Prostate gland (tissue), 2 donors: ENCODE results near the gene SLC17A8. TPM values are rescaled to one million over a fixed set of nuclear protein-coding genes. Genes with fewer than 3 reads are reported as not detected.
"Not testable (repeated sequence)": the region's sequence is repeated elsewhere in the genome, so short reads cannot be mapped to it uniquely, and the experiment has no call there.

ENCODE experiments used
- DNase-seq: peaks from one replicate; pipeline ENCODE4 v3.0.0-alpha.2; 2019; ENCODE audit warnings: low spot score
- H3K27ac ChIP-seq, 2 donors: fragments of 200-600 bp; sonication (generic); 2 replicates each; pipeline ENCODE4 v1.5.1; 2017 to 2019
- H3K27me3 ChIP-seq: fragments of 200-600 bp; sonication (generic); replicated peaks from 2 replicates; pipeline ENCODE4 v1.5.1; 2019; ENCODE audit not compliant: insufficient read depth
- H3K36me3 ChIP-seq, 2 donors: fragments of 200-600 bp; sonication (generic); 1 replicate in 1 of 2; 2 replicates in 1 of 2; pipeline versions ENCODE4 v1.5.1 to v1.8.1; 2017 to 2019
- H3K4me1 ChIP-seq: fragments of 200-600 bp; sonication (generic); replicated peaks from 2 replicates; pipeline ENCODE4 v1.5.1; 2019
- H3K4me3 ChIP-seq, 2 donors: fragments of 200-600 bp; sonication (generic); 2 replicates each; pipeline ENCODE4 v1.5.1; 2017 to 2019
- H3K9me3 ChIP-seq: fragments of 200-600 bp; sonication (generic); 2 replicates; pipeline ENCODE4 v1.5.1; 2017
- CTCF ChIP-seq, 4 experiments: fragments of 200-600 bp in 2 of 4; fragments of 450-650 bp in 2 of 4; sonication (generic) in 2 of 4; IDR thresholded peaks; 1 replicate in 3 of 4; 2 replicates in 1 of 4; pipeline ENCODE4 v1.5.1; 2016 to 2019; ENCODE audit warnings: antibody characterized with exemption in 4 of 4, mild to moderate bottlenecking in 2 of 4, moderate library complexity in 2 of 4
- POLR2A ChIP-seq: fragments of 450-650 bp; IDR thresholded peaks from one replicate; pipeline ENCODE4 v1.6.1; 2016; ENCODE audit warnings: antibody characterized with exemption, mild to moderate bottlenecking
- POLR2AphosphoS5 ChIP-seq: sonication (generic); formaldehyde crosslinking; IDR thresholded peaks from one replicate; pipeline ENCODE4 v1.6.1; 2017; ENCODE audit warnings: antibody characterized with exemption
- WGBS: methylation state at CpG from one replicate; pipeline ENCODE4 v1.1.5; 2018; 5-methylcytosine and 5-hydroxymethylcytosine counted together
- intact Hi-C: fragments of 100-400 bp; cut with DNase I; formaldehyde crosslinking; loops from one replicate; pipeline ENCODE4 v1.14.2; 2022
- total RNA-seq, 2 donors: library from RNA; depleted of rRNA; stranded (reverse); fragments of >200 nt; gene quantifications; one replicate each; pipeline ENCODE4 v1.1.0, GENCODE V29; 2016

Gene SLC17A8
- total RNA-seq, 2 donors from 2014 or later: not detected

- Histone ChIP-seq H3K4me3 (no peak overlapping the region), H3K36me3 (no peaks in the 10 kb centered on the region), H3K9me3 (no peaks in the 10 kb centered on the region), H3K27me3 (no peaks in the 10 kb centered on the region), H3K27ac (no peak overlapping the region), H3K4me1 (no peaks in the 10 kb centered on the region)
- TF ChIP-seq POLR2AphosphoS5 (no peak), POLR2A (no peak), CTCF (IDR thresholded peaks at IDR 0.05) (no peak)
- DNase-seq: no peak
- intact Hi-C loops: no loop called here
These were observed 17.8 kb upstream of the SLC17A8 start for GRCh38 chr12:100339071-100339470.

GRCh38 chr12:100342897-100343296 lies 14.0 kb upstream of the SLC17A8 start:
- H3K4me1 ChIP-seq, H3K27me3 ChIP-seq, H3K9me3 ChIP-seq, H3K36me3 ChIP-seq, DNase-seq, H3K27ac ChIP-seq, H3K4me3 ChIP-seq: not testable (repeated sequence)
- 100% methylated on average over 2 of the region's 2 CpGs for WGBS
- intact Hi-C loops: loop anchor here (10.0 kb wide), 1 partner anchor 392 kb away; no protein-coding TSS in a partner anchor

DNA sequence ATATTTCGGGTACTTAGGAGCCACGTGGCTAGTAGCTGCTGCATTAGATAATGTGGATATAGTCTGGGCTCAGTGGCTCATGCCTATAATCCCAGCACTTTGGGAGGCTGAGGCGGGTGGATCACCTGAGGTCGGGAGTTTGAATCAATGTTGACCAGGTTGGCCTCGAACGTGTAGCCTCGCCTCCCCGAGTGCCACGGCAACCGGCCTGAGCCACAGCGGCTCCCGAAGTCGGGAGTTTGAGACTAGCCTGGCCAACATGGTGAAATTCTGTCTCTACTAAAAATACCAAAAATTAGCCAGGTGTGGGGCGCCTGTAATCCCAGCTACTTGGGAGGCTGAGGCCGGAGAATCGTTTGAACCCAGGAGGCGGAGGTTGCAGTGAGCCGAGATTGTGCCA lies 12.5 kb upstream of the SLC17A8 start:
- H3K4me3 ChIP-seq, H3K27me3 ChIP-seq, H3K4me1 ChIP-seq, H3K9me3 ChIP-seq, H3K36me3 ChIP-seq, DNase-seq, H3K27ac ChIP-seq: not testable (repeated sequence)
- intact Hi-C loops: loop anchor here (10.0 kb wide), 1 partner anchor 390 kb away; no protein-coding TSS in a partner anchor
- WGBS: 95% methylated on average over 18 of the region's 18 CpGs

GRCh38 chr12:100345020-100345767 lies 11.7 kb upstream of the SLC17A8 start:
- intact Hi-C loops: loop anchor here (10.0 kb wide), 1 partner anchor 390 kb away; no protein-coding TSS in a partner anchor
- Histone ChIP-seq H3K27ac (no peak overlapping the region), H3K4me1 (no peaks in the 10 kb centered on the region), H3K36me3 (no peaks in the 10 kb centered on the region), H3K4me3 (no peak overlapping the region), H3K9me3 (no peaks in the 10 kb centered on the region), H3K27me3 (no peaks in the 10 kb centered on the region)
- no peak for TF ChIP-seq POLR2A
- WGBS: 45% methylated on average over 1 of the region's 1 CpG
- no peak for DNase-seq

- Histone ChIP-seq H3K36me3 (no peaks in the 10 kb centered on the region), H3K4me3 (no peak overlapping the region), H3K4me1 (no peaks in the 10 kb centered on the region), H3K27me3 (no peaks in the 10 kb centered on the region), H3K27ac (no peak overlapping the region), H3K9me3 (no peaks in the 10 kb centered on the region)
- no peak for DNase-seq
- intact Hi-C loops: loop anchor here (10.0 kb wide), 1 partner anchor 388 kb away; no protein-coding TSS in a partner anchor
- TF ChIP-seq CTCF (IDR thresholded peaks at IDR 0.05) (no peak), POLR2A (no peak), POLR2AphosphoS5 (no peak)
- 77% methylated on average over 3 of the region's 3 CpGs for WGBS
These were observed 10.2 kb upstream of the SLC17A8 start for GRCh38 chr12:100346660-100347059.

DNA sequence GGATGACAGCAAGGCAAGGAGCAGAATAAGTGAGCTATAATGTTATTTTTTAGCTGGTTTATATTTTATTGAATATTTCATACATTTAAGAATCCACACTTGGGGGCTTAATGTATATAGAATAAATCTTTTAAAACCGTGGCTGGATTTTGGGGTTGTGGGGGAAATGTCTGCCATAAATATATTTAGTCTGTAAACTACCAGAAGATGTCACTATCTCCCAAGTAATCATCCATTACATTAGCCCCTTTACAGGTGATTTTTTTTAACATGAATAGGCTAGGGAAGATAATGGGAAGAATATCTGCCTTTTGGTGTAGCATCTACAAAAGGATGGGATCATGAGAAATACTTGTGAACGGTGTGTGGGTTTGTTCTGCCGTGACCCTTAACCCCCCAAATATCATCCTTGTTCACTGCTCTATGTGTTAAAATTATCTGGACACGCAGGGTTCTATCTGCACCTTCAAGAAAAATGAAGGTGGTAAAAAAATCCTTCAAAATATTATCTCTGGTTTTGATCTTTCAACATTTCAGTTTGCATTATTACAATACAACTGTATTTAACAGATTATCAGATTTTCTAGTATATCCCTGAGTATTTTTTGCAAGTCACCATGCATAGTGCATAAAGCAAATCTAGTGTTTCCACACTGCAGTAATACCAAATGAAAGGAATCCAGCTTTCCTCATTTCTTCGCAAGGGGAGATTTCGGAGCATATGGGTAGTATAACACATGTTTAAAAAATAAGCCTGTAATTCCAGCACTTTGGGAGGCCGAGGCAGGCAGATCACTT lies 8.0 kb upstream of the SLC17A8 start:
- no peak for DNase-seq
- Histone ChIP-seq H3K36me3 (no peaks in the 10 kb centered on the region), H3K4me3 (no peak overlapping the region), H3K27ac (no peak overlapping the region), H3K27me3 (no peaks in the 10 kb centered on the region), H3K9me3 (no peaks in the 10 kb centered on the region), H3K4me1 (no peaks in the 10 kb centered on the region)
- intact Hi-C loops: loop anchor here (10.0 kb wide), 1 partner anchor 386 kb away; no protein-coding TSS in a partner anchor
- WGBS: 70% methylated on average over 7 of the region's 7 CpGs
- TF ChIP-seq CTCF (IDR thresholded peaks at IDR 0.05) (peak in 2 of 4 experiments; percentile 32 to 43), POLR2AphosphoS5 (no peak)
